T-helper 17 cell (primary cell): Measurements from ENCODE around the gene ATP8A2. TPM values are rescaled to one million over a fixed set of nuclear protein-coding genes. Genes with fewer than 3 reads are reported as not detected.
A peak's percentile ranks its signal among the peaks of the same experiment; 100 is the strongest.
"Not testable (repeated sequence)": the region's sequence is repeated elsewhere in the genome, so short reads cannot be mapped to it uniquely, and the experiment has no call there.

Experiments used
- ATAC-seq: fragments of 150-1000 bp; cut with Tn5 transposase; 2 replicates; pipeline ENCODE4 v1.10.0; 2021; ENCODE audit warnings: mild to moderate bottlenecking, moderate library complexity
- DNase-seq, 3 donors: peaks; one replicate each; pipeline versions ENCODE4 v3.0.0 to v3.0.0-alpha.2; 2020 to 2021
- H3K9me3 ChIP-seq: one replicate; pipeline ENCODE4 v1.7.0; 2013; ENCODE audit warnings: low read length, mild to moderate bottlenecking; ENCODE audit not compliant: control insufficient read depth, poor library complexity, severe bottlenecking
- H3K27ac Mint-ChIP-seq: one replicate; pipeline ENCODE4 v1.8.0; 2022; ENCODE audit warnings: mild to moderate bottlenecking, moderate library complexity, mixed read lengths
- H3K27me3 Mint-ChIP-seq: one replicate; pipeline ENCODE4 v1.8.0; 2022; ENCODE audit warnings: mixed read lengths
- H3K36me3 Mint-ChIP-seq: one replicate; pipeline ENCODE4 v1.8.0; 2022; ENCODE audit warnings: low read depth, mixed read lengths
- H3K4me1 Mint-ChIP-seq: one replicate; pipeline ENCODE4 v1.8.0; 2022; ENCODE audit warnings: mild to moderate bottlenecking, mixed read lengths
- H3K4me3 Mint-ChIP-seq: one replicate; pipeline ENCODE4 v1.8.0; 2022; ENCODE audit warnings: mild to moderate bottlenecking, moderate library complexity, mixed read lengths
- total RNA-seq, 4 donors: library from RNA in 2 of 4; stranded (reverse) in 2 of 4; gene quantifications; one replicate each; pipeline ENCODE4 v1.2.3 and lab custom pipeline; 2022 to 2026

ATP8A2 gene
- total RNA-seq, 2 donors from 2014 or later = 0.18 to 0.20 TPM

DNA sequence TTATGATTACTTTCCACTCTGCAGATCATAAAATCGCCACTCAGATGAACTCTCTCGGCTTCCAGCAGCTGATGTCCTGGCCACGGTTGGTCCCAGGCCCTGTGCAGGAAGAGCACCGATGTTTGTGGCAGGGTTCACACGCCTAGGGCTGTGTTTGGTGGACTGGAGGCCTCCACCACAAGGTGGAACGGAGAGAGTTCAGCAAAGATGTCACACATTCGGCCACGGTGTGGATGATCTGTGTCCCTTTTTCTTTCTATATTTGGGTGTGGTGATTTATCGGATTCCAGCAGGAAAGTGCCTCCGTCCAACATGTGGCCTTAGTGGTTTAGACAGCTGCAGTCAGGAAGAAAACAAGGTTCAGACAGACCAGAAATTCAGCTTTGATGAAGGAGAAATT, 680.6 kb downstream of the ATP8A2 start:
- H3K27me3 Mint-ChIP-seq = peaks cover 56% of the 10 kb centered on the region
- no peak overlapping the region for H3K27ac Mint-ChIP-seq
- no peak for DNase-seq
- no peaks in the 10 kb centered on the region for H3K36me3 Mint-ChIP-seq
- peak overlapping the region; percentile 80 for H3K4me3 Mint-ChIP-seq
- ATAC-seq = no peak
- peaks cover 9% of the 10 kb centered on the region for H3K4me1 Mint-ChIP-seq
- H3K9me3 ChIP-seq = no peaks in the 10 kb centered on the region

DNA sequence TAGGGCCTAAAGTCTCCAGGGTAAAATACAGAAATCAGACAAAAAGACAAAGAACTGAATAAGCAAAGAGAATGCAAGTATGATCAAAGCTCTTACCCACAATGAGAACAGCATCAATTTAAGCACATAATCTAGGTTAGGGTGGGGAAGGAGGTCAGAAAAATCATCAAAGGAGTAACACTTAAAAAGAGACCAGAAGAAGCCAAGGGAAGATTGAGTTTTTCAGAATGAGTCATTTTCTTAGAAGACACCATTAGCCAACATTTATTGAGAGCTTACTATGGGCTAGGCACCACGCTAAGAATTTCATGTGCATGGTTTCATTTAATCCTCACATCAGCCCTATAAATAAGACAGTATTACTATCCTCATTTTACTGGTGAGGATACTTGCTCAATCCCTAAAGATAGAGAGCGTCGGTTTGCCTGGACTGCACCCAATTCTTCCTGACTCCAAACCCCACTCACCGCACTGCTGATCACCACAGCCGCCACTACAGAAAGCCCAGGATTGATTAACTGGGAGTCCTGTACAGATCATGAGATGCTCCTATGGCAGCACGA, 681.7 kb downstream of the ATP8A2 start:
- H3K36me3 Mint-ChIP-seq = no peaks in the 10 kb centered on the region
- H3K4me1 Mint-ChIP-seq = peaks cover 9% of the 10 kb centered on the region
- no peak overlapping the region for H3K27ac Mint-ChIP-seq
- peak overlapping the region; percentile 28 for H3K4me3 Mint-ChIP-seq
- H3K27me3 Mint-ChIP-seq = peaks cover 55% of the 10 kb centered on the region
- H3K9me3 ChIP-seq = no peaks in the 10 kb centered on the region
- DNase-seq (no peak), ATAC-seq (no peak)

DNA sequence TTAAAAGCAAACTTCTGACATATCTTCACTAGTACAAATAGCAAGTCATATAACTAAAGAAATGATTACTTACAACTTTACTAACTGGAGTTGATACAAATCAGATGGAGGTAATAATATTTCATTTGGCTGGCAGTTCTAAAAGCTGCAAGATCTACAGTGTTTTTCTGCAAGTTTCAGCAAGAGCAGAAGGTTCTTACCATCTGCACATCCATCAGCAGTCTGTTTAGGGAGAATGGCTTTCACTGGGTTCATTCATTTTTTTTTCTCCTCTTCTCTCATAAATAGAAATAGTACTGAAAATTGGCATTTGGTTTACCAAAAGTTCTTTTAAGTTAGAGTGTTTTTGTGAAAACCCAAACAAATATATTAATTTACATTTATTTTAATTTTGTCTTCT, 683.1 kb downstream of the ATP8A2 start:
- no peak overlapping the region for H3K27ac Mint-ChIP-seq
- ATAC-seq (no peak), DNase-seq (no peak)
- H3K9me3 ChIP-seq = no peaks in the 10 kb centered on the region
- no peak overlapping the region for H3K4me3 Mint-ChIP-seq
- no peaks in the 10 kb centered on the region for H3K36me3 Mint-ChIP-seq
- H3K27me3 Mint-ChIP-seq = peaks cover 49% of the 10 kb centered on the region
- H3K4me1 Mint-ChIP-seq = peaks cover 9% of the 10 kb centered on the region

DNA sequence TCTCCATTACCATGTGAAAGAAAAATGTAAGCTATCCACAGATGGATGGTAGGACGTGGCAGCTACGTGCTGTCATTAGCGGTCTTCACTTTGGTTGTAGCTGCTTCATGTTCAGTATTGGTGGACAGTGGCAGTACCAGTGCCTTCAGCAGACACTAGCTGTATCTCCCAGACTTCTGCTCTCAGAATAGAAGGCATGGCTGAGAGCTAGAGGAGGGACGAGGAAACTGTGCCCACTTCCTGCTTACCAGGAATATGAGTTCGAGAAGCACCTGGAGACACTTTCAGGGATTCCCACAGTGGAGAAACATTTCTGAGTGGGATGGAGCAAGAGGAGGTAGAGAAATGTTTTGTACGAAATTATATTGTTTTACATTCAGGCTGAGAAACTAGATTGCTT, 686.9 kb downstream of the ATP8A2 start:
- ATAC-seq (no peak), DNase-seq (no peak)
- H3K9me3 ChIP-seq = no peaks in the 10 kb centered on the region
- Mint-ChIP-seq H3K4me1 (peaks cover 5% of the 10 kb centered on the region), H3K27me3 (peaks cover 39% of the 10 kb centered on the region), H3K27ac (no peak overlapping the region), H3K4me3 (no peak overlapping the region), H3K36me3 (no peaks in the 10 kb centered on the region)

DNA sequence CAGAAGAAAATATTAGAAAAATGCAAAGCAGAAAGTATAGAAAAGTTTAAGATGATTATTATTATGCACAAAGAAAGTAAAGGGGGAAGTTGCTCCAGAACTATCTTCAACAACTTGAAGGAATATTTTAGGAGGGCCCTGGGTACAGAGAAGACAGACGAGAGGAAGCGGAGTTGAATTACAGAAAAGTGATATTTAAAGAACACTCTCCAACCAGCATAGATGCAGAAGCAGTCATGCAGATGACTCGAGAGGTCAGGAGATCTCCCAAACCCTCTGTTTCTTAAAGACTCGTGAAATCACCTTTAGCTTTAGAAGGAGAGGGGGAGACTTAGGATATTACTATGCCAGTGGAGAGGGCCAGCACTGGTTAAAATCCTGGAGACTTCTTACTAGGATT, 688.6 kb downstream of the ATP8A2 start:
- H3K9me3 ChIP-seq = no peaks in the 10 kb centered on the region
- H3K4me3 Mint-ChIP-seq = no peak overlapping the region
- DNase-seq (no peak), ATAC-seq (no peak)
- peaks cover 5% of the 10 kb centered on the region for H3K4me1 Mint-ChIP-seq
- H3K27me3 Mint-ChIP-seq = peaks cover 39% of the 10 kb centered on the region
- H3K27ac Mint-ChIP-seq = no peak overlapping the region
- H3K36me3 Mint-ChIP-seq = no peaks in the 10 kb centered on the region

DNA sequence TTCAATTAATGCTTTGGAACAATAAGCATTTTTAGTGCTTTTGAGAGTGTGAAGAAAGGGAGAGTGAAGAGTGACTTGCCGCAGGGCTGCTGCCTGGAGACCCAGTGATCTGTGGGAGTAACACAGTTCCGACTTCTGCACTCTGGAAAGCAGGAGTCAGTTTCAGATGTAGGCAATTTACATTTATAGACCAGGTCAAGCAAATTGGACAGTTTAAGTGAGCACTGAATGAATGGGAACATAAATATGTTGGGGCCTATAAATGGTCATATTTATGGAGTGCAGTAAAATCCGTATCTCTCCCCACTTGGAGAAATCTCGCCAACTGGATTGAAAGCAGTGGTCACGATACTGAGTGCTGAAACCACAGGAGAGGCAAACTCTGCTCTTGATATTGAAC, 689.5 kb downstream of the ATP8A2 start:
- H3K4me1 Mint-ChIP-seq = peaks cover 5% of the 10 kb centered on the region
- H3K36me3 Mint-ChIP-seq = no peaks in the 10 kb centered on the region
- no peak for DNase-seq
- H3K27ac Mint-ChIP-seq = no peak overlapping the region
- no peaks in the 10 kb centered on the region for H3K9me3 ChIP-seq
- no peak overlapping the region for H3K4me3 Mint-ChIP-seq
- ATAC-seq = no peak
- peaks cover 41% of the 10 kb centered on the region for H3K27me3 Mint-ChIP-seq

DNA sequence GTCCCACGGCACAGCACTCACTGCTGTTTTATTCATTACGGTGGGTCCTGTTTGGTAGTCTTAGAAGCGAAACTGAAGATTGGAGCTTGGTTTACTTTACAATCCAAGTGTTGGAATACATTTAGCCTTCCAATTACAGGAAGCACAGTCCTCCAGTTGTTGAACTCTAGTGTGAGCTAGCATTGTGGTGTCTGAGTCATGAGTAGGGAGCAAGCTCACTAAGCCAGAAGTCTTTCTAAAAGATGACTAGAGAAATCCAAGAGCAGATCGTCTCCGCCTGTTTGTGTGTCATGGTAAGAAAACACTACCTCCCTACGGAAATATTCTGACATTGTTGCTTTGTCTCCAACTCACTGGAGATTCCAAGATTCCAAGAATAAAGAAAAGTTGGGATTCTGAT, 690.2 kb downstream of the ATP8A2 start:
- H3K9me3 ChIP-seq = no peaks in the 10 kb centered on the region
- Mint-ChIP-seq H3K27ac (no peak overlapping the region), H3K4me3 (no peak overlapping the region), H3K4me1 (peaks cover 5% of the 10 kb centered on the region), H3K27me3 (peaks cover 35% of the 10 kb centered on the region), H3K36me3 (no peaks in the 10 kb centered on the region)
- ATAC-seq (no peak), DNase-seq (no peak)

DNA sequence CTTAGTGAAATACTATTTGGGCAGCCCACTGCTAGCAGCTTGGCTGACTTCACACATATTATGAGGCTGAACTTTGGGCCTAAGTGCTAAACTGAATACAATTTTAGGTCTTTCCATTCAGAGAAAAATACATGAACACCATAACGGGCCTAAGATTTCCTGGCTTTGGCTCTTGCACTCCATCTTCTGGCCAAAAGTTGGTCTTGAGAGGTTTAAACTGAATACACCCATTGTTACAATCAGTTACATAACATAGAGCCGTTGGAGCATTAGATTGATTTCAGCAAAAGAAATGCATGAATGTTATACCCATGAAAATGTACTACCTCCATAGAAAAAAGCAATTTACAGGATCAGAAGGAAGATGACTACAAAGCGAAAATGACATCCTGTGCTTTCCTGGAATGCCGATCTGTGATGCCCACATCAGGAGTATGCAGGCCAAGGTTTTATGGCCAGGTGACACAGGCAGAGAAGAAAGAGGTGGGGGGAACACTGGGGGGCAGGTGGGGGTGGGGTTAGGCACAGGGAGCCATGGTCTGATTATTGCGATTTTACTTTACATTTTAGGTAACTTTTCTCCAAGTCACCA, 691.2 kb downstream of the ATP8A2 start:
- Mint-ChIP-seq H3K4me3 (no peak overlapping the region), H3K36me3 (no peaks in the 10 kb centered on the region), H3K27ac (no peak overlapping the region), H3K27me3 (peaks cover 25% of the 10 kb centered on the region), H3K4me1 (peaks cover 5% of the 10 kb centered on the region)
- ATAC-seq (peak; percentile 70), DNase-seq (peak in 1 of 3 donors; percentile 29)
- no peaks in the 10 kb centered on the region for H3K9me3 ChIP-seq

DNA sequence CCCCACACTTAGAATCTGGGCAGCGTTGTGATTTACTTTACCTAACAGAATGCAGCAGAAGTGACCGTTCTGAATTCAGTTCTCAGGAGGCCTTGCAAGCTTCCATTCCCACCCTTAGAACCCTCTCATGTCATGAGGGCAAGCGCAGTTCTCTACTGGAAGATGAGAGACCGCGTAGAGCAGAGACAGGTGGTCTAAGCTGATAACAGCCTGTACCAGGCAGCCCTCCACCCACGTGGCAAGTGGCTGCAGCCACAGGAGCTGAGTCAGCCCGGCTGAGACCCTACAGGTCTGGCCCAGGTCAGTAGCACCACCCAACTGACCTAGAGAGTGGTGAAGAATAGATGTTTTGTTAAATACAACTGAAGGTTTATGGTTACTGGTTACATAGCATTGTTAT, 694.7 kb downstream of the ATP8A2 start:
- not testable (repeated sequence) for H3K36me3 Mint-ChIP-seq, ATAC-seq, H3K4me1 Mint-ChIP-seq, DNase-seq, H3K27ac Mint-ChIP-seq, H3K4me3 Mint-ChIP-seq, H3K9me3 ChIP-seq
- peaks cover 39% of the 10 kb centered on the region for H3K27me3 Mint-ChIP-seq

DNA sequence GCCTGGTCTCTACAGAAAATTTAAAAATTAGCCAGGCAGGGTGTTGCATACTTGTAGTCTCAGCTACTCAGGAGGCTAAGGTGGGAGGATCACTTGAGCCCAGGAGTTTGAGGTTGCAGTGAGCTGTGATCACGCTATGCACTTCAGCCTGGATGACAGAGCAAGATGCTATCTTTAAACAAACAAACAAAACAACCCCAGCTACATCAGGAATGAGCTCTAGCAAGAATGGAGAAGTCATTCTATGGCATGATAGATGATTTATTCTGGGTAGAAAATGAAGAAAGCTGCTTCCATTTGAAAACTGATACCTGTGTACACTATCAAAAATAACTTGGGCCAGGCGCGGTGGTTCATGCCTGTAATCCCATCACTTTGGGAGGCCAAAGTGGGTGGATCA, 695.8 kb downstream of the ATP8A2 start:
- peaks cover 42% of the 10 kb centered on the region for H3K27me3 Mint-ChIP-seq
- H3K27ac Mint-ChIP-seq = no peak overlapping the region
- DNase-seq (no peak), ATAC-seq (no peak)
- H3K4me3 Mint-ChIP-seq = no peak overlapping the region
- H3K4me1 Mint-ChIP-seq = peaks cover 3% of the 10 kb centered on the region
- no peaks in the 10 kb centered on the region for H3K9me3 ChIP-seq
- no peaks in the 10 kb centered on the region for H3K36me3 Mint-ChIP-seq

DNA sequence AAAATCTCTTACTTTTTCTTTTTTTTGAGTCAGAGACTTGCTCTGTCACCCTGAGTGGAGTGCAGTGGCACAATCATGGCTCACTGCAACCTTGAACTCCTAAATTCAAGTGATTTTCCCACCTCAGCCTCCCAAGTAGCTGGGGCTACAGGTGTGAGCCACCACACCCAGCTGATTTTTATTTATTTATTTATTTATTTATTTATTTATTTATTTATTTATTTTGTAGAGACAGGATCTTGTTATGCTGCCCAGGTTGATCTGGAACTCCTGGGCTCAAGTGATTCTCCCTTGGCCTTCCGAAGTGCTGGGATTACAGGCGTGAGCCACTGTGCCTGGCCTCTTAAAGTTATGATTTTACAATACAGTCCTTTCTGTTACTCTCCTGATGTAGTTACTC, 696.6 kb downstream of the ATP8A2 start:
- H3K9me3 ChIP-seq, H3K36me3 Mint-ChIP-seq, DNase-seq, H3K27ac Mint-ChIP-seq, H3K4me1 Mint-ChIP-seq, ATAC-seq, H3K4me3 Mint-ChIP-seq: not testable (repeated sequence)
- H3K27me3 Mint-ChIP-seq = peaks cover 35% of the 10 kb centered on the region

DNA sequence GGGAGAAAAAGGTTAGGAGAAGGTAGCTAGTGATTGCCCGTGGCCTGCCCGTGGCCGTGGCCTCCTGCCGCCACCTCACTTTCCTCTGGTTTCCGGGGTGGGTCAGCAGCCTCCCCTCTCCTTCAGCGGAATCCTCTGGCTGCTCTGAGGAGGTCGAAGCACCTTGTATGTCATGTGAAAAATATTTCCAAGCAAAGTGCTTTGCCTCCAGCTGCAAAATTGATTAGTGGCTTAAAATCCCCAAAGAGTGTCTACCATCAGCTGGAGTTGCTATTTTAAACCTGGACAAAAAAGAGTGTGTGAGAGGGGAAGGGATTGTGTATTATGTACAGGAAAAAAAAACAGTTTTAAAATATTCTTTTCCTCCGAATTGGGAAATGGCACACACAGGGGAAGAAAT, 697.9 kb downstream of the ATP8A2 start:
- H3K36me3 Mint-ChIP-seq, H3K4me3 Mint-ChIP-seq, H3K27ac Mint-ChIP-seq, H3K9me3 ChIP-seq, DNase-seq, ATAC-seq, H3K4me1 Mint-ChIP-seq: not testable (repeated sequence)
- peaks cover 36% of the 10 kb centered on the region for H3K27me3 Mint-ChIP-seq

DNA sequence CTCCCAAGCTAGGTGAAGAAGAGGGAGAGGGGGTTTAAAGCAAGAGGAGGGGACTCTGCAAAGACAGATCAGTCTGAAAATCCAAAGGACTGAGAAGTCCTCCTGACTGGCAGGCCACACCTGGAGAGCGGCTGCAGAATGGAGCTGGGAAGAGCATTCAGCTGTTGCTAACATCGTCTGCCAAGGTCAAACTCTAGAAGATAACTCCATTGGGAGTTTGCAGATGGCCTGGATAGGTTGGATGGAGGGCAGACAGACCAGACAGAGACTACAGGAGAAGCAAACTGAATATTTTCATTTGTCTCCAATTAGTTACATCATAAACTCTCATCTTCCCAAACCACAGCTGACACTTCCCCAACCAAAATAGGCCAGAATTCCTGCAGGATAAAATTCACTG, 699.9 kb downstream of the ATP8A2 start:
- Mint-ChIP-seq H3K4me1 (no peaks in the 10 kb centered on the region), H3K27ac (no peak overlapping the region), H3K27me3 (peaks cover 51% of the 10 kb centered on the region), H3K4me3 (no peak overlapping the region), H3K36me3 (no peaks in the 10 kb centered on the region)
- no peak for ATAC-seq
- DNase-seq = no peak
- H3K9me3 ChIP-seq = no peaks in the 10 kb centered on the region

DNA sequence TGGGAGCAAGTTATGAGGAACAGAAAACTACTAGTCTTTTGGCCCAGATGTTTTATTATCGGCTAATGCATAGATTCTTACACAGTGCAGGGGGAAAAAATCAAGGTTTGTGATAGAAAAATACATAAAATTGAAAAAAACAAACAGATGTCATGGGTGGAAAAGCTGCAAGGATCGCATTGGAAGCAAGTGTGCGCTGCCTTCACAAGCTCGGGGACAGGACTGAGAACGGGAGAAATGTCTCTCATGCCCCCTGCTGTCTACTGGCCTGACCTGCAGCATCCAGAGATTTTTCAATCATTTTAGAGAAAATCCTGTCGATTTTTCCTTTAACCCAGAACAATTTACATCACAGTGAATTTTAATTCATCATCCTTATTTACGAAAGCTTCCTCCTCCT, 700.6 kb downstream of the ATP8A2 start:
- not testable (repeated sequence) for H3K4me3 Mint-ChIP-seq, H3K27ac Mint-ChIP-seq, H3K9me3 ChIP-seq, H3K4me1 Mint-ChIP-seq, DNase-seq, H3K36me3 Mint-ChIP-seq
- peak; percentile 54 for ATAC-seq
- H3K27me3 Mint-ChIP-seq = peaks cover 57% of the 10 kb centered on the region
